Muscle layer of colon (tissue), 2 donors: ENCODE data around the gene OVOL3.
"Not testable (repeated sequence)": the region's sequence is repeated elsewhere in the genome, so short reads cannot be mapped to it uniquely, and the experiment has no call there.

Source experiments
- H3K27ac ChIP-seq: one replicate; pipeline ENCODE4 v1.7.0; 2013; ENCODE audit warnings: low read depth, mild to moderate bottlenecking, low read length, moderate library complexity
- H3K27me3 ChIP-seq, 2 donors: one replicate each; pipeline ENCODE4 v1.7.0; 2013; ENCODE audit warnings: low read length in 2 of 2, mild to moderate bottlenecking in 2 of 2; ENCODE audit not compliant: insufficient read depth in 2 of 2, control insufficient read depth in 1 of 2
- H3K36me3 ChIP-seq: one replicate; pipeline ENCODE4 v1.7.0; 2013; ENCODE audit warnings: mild to moderate bottlenecking, low read length; ENCODE audit not compliant: insufficient read depth
- H3K4me1 ChIP-seq: one replicate; pipeline ENCODE4 v1.7.0; 2013; ENCODE audit warnings: mild to moderate bottlenecking, low read length; ENCODE audit not compliant: insufficient read depth
- H3K4me3 ChIP-seq, 2 donors: one replicate each; pipeline ENCODE4 v1.7.0; 2013; ENCODE audit warnings: low read length in 2 of 2, low read depth in 1 of 2, mild to moderate bottlenecking in 1 of 2, moderate library complexity in 1 of 2
- H3K9ac ChIP-seq: one replicate; pipeline ENCODE4 v1.7.0; 2013; ENCODE audit warnings: low read length
- H3K9me3 ChIP-seq: one replicate; pipeline ENCODE4 v1.7.0; 2013; ENCODE audit warnings: mild to moderate bottlenecking, low read length
- donor health status: abdominal sarcoma.
- donor health status: Adenocarcinoma of cecum.

OVOL3 gene

DNA sequence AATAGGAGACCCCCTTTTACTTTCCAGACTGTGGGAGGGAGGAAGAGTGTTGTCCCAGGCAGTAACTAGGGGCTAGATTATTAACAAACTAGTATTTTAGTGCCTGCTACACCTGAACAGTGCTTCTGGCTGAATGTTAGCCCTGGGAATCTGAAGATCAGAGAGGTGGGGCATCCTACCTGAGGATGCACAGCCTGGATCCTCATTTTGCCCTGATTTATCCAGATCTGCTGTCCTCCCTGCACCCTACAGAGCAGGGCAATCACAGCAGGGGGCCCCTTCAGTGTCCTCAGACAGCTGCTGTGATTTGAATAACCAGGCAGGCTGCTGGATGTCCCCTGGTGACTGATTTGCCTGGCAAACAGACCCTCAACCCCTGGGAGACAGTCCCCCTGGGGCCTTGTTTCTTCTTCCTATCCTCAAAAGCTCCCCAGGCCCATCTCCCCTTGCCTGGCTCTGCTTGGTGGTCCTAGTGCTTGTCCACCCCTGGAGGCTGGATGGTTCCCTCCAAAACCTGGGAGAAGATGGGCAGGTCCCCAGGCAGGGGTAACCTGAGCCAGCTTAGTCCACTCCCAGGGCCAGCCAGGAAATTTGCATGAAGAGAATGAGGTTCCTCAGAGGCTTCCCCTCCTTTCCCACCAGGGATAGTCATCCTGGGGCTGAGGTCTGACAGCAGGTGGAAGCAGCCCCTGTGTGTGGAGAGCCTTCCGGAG, at the start of gene OVOL3:
OVOL3 (plus strand) TSS at position 657 of the 713 bp plus-strand sequence. CDS start 60 bp downstream, outside the sequence.
- no peak within 1 kb of the TSS for H3K9ac ChIP-seq
- peaks cover 6% of the 10 kb centered on the region for H3K4me1 ChIP-seq
- H3K27me3 ChIP-seq, result no peaks in the 10 kb centered on the region
- no peaks in the 10 kb centered on the region for H3K9me3 ChIP-seq
- H3K36me3 ChIP-seq, result peaks cover 8% of the 10 kb centered on the region
- no peak within 1 kb of the TSS for H3K27ac ChIP-seq
- no peak within 1 kb of the TSS for H3K4me3 ChIP-seq

DNA sequence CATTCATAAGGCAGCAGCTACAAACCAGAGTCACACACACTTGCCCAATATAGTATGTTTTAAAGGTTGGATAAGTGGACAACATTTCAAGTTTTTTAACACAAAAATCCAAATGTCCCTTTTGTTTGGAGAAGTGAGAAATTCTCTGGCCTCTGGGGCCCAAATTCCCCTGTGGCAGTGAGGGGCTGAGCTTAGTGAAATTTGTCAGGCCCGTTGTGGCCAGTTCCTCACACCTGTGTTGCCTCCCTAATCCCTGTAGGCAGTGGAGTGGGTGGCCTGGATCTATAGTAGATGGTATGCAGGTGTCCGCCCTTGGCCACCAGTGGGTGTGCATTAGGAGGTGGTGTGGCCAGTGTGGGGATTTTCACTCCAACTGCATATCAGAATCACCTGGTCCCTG, 49.6 kb upstream of the OVOL3 start:
- Histone ChIP-seq H3K9me3 (no peaks in the 10 kb centered on the region), H3K9ac (no peak overlapping the region), H3K36me3 (no peaks in the 10 kb centered on the region), H3K27ac (no peak overlapping the region), H3K27me3 (no peaks in the 10 kb centered on the region), H3K4me1 (no peaks in the 10 kb centered on the region), H3K4me3 (no peak overlapping the region)

DNA sequence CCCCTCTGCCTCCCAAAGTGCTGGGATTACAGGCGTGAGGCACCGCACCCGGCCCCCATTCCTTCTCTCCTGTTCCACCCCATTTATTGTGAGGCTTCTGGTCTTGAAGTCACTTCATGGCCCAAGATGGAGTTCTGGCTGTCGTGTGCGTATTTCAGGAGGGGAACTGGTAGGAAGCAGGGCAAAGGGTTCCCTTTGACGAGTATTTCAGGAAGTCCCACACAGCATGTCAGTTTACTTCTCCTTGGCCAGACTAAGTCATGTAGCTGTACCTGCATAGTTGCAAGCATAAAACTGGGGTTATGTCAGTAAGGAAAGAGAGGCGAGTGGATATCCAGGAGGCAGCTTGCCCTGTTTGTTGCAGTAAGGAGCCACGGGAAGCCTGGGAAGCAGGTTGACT, 46.1 kb upstream of the OVOL3 start:
- H3K4me3 ChIP-seq, result no peak overlapping the region
- no peaks in the 10 kb centered on the region for H3K36me3 ChIP-seq

DNA sequence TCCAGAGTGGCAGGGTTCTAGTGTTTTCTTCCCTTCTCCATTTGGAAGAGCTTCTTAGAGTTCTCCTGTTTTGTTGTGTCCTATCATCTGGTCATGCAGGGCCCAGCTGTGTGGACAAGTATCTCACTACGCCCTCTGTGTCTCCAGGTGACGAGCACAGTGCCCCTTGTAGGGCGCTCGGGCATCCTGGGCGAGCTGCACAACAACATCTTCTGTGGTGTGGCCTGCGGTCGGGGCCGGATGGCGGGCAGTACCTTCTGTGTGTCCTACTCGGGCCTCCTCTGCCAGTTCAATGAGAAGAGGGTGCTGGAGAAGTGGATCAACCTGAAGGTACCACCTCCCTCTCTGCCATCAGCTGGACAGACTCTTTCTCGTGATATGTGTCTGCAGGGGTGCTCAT, 43.3 kb upstream of the OVOL3 start:
- Histone ChIP-seq H3K27me3 (no peaks in the 10 kb centered on the region), H3K9ac (no peak overlapping the region), H3K9me3 (no peaks in the 10 kb centered on the region), H3K27ac (no peak overlapping the region), H3K4me1 (no peaks in the 10 kb centered on the region), H3K4me3 (no peak overlapping the region), H3K36me3 (no peaks in the 10 kb centered on the region)

More for the DNA sequence above, 46.1 kb upstream of the OVOL3 start:
- Histone ChIP-seq H3K27me3 (no peaks in the 10 kb centered on the region), H3K4me1 (no peaks in the 10 kb centered on the region), H3K9me3 (no peaks in the 10 kb centered on the region), H3K27ac (no peak overlapping the region), H3K9ac (no peak overlapping the region)

DNA sequence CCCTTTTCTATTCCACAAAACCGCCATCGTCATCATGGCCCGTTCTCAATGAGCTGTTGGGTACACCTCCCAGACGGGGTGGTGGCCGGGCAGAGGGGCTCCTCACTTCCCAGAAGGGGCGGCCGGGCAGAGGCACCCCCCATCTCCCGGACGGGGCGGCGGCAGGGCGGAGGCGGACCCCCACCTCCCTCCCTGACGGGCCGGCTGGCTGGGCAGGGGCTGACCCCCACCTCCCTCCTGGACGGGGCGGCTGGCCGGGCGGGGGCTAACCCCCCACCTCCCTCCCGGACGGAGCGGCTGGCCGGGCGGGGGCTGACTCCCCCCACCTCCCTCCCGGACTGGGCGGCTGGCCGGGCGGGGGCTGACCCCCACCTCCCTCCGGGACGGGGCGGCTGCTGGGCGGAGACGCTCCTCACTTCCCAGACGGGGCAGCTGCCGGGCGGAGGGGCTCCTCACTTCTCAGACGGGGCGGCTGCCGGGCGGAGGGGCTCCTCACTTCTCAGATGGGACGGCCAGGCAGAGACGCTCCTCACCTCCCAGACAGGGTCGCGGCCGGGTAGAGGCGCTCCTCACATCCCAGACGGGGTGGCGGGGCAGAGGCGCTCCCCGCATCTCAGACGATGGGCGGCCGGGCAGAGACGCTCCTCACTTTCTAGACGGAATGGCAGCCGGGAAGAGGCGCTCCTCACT, 42.0 kb upstream of the OVOL3 start:
- not testable (repeated sequence) for H3K27me3 ChIP-seq, H3K36me3 ChIP-seq, H3K4me1 ChIP-seq, H3K4me3 ChIP-seq, H3K27ac ChIP-seq, H3K9me3 ChIP-seq, H3K9ac ChIP-seq

DNA sequence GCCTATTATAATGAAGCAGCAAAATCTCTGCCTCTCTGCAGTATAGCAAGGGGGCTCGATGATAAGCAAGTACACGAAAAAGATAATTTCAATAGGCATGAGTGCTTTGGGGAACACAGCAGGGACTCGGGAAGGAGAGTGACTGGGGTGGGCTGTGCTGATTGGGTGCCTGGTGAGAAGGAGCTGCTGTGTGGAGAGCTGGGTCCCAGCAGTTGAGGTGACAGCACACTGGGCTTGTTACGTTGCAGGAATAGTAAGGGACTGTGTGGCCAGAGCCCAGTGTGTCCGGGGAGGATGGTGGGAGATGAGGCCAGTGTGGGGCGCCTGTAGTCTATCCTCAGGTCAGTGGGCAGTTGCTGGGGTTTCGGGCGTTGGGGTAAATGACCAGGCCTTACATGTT, 38.9 kb upstream of the OVOL3 start:
- Histone ChIP-seq H3K4me3 (no peak overlapping the region), H3K9ac (no peak overlapping the region), H3K4me1 (no peaks in the 10 kb centered on the region), H3K27ac (no peak overlapping the region), H3K9me3 (no peaks in the 10 kb centered on the region), H3K36me3 (no peaks in the 10 kb centered on the region), H3K27me3 (no peaks in the 10 kb centered on the region)

DNA sequence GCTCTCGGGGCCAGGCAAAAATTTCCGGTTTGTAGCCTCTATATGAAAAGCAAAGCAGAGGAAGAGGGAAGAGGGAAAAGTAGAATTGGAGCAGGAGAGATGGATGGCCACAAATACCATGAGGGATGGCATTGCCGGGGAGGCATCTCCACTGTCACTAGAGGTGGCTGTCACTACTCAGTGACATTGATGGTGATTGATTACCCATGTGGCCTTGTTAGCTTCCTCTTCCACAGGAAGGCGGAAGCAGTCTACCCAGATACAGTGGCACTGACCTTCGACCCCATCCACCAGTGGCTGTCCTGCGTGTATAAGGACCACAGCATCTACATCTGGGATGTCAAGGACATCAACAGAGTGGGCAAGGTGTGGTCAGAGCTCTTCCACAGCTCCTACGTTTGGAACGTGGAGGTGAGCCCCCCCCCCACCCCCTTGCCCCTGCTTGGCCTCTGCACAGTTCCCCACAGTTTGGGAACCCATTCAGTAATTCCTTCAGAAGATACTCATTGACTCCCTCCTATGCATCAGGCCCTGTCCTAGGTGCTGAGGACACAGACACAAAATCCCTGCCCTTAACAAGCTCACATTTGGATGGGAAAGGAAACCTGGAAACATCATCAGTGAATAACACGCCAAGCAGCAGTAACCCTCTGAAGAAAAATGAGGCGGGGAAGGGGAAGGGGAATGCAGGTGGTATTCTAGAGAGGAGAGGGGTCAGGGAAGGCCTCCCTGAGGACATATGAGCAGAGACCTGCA, 37.6 kb upstream of the OVOL3 start:
- H3K27ac ChIP-seq, result no peak overlapping the region
- H3K36me3 ChIP-seq, result no peaks in the 10 kb centered on the region
- no peaks in the 10 kb centered on the region for H3K27me3 ChIP-seq
- H3K9ac ChIP-seq, result no peak overlapping the region
- no peak overlapping the region for H3K4me3 ChIP-seq
- H3K4me1 ChIP-seq, result no peaks in the 10 kb centered on the region
- H3K9me3 ChIP-seq, result no peaks in the 10 kb centered on the region

DNA sequence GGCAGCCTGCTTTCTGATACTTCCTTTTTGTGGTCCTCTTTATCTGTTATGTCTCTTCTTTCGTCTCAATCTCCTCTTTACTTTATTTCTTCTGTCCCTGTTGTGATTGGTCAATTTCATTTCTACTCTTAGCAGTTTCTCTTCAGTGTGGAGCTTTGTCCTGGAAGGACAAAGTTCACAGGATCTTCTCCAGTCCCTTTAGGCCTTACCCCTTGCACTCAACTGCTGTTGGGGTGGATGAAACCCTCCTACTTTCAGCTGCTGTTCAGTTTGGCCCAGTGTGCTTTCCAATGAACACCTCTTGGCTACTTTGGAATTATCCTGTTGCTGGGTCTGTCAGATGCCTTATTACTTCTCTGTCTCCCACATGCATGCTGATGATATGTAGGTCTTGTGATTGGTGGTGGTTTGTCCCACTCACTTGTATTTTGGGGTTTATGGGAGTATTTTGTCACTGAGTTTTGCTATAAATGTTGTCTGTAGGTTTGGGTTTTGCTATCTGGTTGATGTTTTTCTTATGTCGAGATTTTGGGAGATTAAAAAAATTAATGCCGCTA, 31.5 kb upstream of the OVOL3 start:
- no peaks in the 10 kb centered on the region for H3K9me3 ChIP-seq
- H3K4me3 ChIP-seq, result no peak overlapping the region
- no peak overlapping the region for H3K27ac ChIP-seq
- no peaks in the 10 kb centered on the region for H3K27me3 ChIP-seq
- H3K9ac ChIP-seq, result no peak overlapping the region
- no peaks in the 10 kb centered on the region for H3K4me1 ChIP-seq
- no peaks in the 10 kb centered on the region for H3K36me3 ChIP-seq

DNA sequence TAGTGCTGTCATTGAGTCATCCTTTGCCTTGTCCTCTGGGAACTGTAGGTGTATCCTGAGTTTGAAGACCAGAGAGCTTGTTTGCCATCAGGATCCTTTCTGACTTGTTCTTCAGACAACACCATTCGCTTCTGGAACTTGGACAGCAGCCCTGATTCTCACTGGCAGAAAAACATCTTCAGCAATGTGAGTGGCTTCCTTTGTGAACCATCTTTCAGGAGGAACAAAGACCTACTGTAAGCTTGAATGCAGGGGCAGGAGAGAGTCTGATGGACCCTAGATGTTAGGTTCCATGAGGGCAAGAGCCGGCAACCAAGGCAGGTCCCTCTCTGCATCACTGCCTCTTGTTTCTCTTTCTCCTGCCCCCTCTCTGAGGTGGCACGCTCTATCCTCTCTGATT, 29.6 kb upstream of the OVOL3 start:
- no peak overlapping the region for H3K27ac ChIP-seq
- H3K36me3 ChIP-seq, result no peaks in the 10 kb centered on the region
- no peaks in the 10 kb centered on the region for H3K27me3 ChIP-seq
- H3K4me3 ChIP-seq, result no peak overlapping the region
- H3K9ac ChIP-seq, result no peak overlapping the region
- H3K9me3 ChIP-seq, result no peaks in the 10 kb centered on the region
- no peaks in the 10 kb centered on the region for H3K4me1 ChIP-seq

DNA sequence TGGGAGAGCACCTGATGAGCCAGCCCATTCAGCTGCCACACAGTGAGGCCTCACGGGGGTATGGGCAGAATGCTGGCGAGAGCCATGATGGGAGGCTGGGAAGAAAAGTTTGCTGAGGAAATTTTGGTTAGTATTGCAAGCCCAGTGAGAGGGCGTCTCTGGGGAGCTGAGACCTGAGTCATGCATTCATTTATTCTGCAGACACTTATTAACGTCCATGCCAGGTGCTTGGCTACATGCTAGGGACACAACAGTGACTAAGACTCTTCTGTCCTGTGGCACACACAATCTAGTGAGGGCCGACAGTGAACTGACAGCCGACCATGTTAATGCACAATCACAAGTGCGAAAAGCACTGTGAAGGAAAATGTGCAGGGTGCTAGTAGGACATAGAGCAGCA, 29.0 kb upstream of the OVOL3 start:
- H3K9ac ChIP-seq, result no peak overlapping the region
- no peak overlapping the region for H3K4me3 ChIP-seq
- H3K4me1 ChIP-seq, result no peaks in the 10 kb centered on the region
- H3K9me3 ChIP-seq, result no peaks in the 10 kb centered on the region
- H3K27ac ChIP-seq, result no peak overlapping the region
- H3K27me3 ChIP-seq, result no peaks in the 10 kb centered on the region
- no peaks in the 10 kb centered on the region for H3K36me3 ChIP-seq

DNA sequence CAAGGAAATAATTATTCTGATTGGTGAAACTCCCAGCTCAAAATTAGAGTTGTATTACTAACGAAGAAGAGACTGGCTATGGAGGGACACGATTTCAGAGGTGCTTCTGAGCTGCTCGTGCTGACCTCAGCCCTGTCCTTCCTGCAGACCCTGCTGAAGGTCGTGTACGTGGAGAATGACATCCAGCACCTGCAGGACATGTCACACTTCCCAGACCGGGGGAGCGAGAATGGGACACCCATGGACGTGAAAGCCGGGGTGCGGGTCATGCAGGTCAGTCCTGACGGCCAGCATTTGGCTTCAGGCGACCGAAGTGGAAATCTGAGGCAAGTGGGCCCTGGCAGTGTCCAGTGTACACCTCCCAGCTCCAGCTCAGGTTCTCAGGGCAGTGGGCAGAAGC, 28.0 kb upstream of the OVOL3 start:
- Histone ChIP-seq H3K27ac (no peak overlapping the region), H3K4me3 (no peak overlapping the region), H3K9ac (no peak overlapping the region)

More for the DNA sequence above, 28.0 kb upstream of the OVOL3 start:
- H3K27me3 ChIP-seq, result no peaks in the 10 kb centered on the region
- no peaks in the 10 kb centered on the region for H3K36me3 ChIP-seq
- H3K9me3 ChIP-seq, result no peaks in the 10 kb centered on the region
- H3K4me1 ChIP-seq, result no peaks in the 10 kb centered on the region
